IPS-18c (cell line): Measurements from ENCODE around the gene LAMB2.

ENCODE experiments used
- H3K4me3 ChIP-seq: 2 replicates; pipeline ENCODE4 v1.7.0; 2013; ENCODE audit warnings: low read depth, mild to moderate bottlenecking, low read length, moderate library complexity; ENCODE audit not compliant: insufficient read depth
- H3K9me3 ChIP-seq: one replicate; pipeline ENCODE4 v1.6.1; 2013; ENCODE audit warnings: mild to moderate bottlenecking, low read length, moderate library complexity; ENCODE audit not compliant: control insufficient read depth, insufficient read depth

The LAMB2 gene

DNA sequence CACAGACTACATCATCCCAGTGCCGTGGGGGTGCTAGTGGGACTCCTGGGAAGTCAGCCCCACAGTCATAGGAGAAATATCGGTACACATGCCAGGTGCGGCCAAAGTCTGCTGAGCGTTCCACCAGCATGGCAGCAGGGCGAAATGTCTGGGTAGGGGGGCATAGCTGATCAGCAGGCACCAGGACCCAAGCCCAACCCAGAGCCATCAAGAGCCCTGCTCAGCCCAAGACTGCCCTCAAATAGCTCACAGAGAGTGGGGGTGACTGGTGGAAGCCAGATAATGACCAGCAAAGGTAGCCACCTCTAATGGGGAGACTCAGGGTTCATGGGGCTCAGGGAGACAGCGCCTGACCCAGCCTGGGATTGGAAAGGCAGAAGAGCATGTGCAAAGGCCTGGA lies 1.3 kb downstream of the LAMB2 start:
- Histone ChIP-seq H3K4me3 (peak overlapping the region; percentile 84), H3K9me3 (no peaks in the 10 kb centered on the region)

DNA sequence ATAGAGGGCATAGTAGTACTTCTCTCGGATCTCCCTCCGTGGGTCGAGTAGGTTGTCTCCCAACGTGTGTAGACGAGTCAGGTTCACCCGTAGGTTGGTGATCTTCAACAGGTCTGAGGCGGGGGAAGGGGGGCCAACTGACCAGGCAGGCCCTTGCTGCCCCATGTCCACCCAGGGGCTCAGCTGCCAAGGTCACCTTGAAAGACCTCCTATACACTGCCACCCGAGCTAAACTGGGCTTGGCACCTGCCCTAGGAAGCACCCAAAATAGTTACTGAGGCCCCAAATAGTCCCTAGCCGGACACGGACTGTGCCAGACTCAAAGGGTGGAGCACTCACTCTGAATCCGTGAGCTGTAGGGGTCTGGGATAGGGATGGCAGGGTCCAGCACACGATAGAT lies 1.8 kb downstream of the LAMB2 start:
- no peaks in the 10 kb centered on the region for H3K9me3 ChIP-seq
- no peak overlapping the region for H3K4me3 ChIP-seq

DNA sequence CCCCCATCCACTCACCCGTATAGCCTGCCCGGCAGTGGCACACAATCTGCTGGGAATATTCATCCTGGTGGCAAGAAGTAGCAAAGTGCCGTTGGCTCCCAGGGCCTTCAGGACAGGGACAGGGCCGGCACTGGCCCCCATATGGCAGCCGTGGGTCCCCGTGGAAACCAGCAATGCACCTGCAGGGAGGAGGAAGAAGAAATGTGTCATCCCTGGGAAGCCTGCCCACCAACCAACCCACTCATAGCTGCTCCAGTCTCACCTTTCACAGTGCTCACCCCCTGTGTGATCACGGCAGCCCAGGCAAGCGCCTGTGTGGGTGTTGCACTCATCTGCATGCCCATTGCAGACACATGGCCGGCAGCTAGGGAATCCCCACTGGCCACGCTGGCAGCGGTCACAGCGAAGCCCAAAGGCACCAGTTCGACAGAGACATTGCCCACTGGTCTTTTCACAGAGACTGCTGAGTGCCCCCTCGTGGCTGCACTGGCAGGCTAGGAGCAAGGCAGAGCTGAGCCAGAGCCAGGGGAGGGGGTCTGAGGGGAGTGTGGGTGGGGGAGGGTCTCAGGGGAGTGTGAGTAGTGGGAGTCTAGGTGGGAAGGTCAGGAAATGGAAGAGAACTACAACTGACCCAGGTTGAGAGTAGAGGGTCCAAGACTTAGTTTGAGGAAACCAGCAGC lies 7.7 kb downstream of the LAMB2 start:
- no peaks in the 10 kb centered on the region for H3K9me3 ChIP-seq

DNA sequence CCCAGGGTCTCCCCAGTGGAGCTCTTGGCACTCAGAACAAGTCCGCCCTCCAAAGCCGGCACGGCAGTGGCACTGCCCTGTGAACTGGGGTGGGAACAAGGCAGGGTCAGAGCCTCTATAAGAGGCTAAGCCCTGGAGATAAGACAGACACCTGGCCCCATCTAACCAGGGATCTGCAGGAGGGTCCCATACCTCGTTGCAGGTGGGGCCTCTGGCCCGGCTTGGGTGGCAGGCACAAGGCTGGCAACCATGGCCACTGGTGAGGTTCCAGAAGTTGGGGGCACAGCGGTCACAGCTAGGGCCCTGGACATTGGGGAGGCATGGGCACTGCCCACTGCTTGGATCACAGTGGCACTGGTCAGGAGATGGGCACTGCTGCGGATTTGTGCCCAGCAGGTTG lies 8.6 kb downstream of the LAMB2 start:
- H3K9me3 ChIP-seq = no peaks in the 10 kb centered on the region
- H3K4me3 ChIP-seq = no peak overlapping the region

More for the DNA sequence above, 7.7 kb downstream of the LAMB2 start:
- H3K4me3 ChIP-seq = no peak overlapping the region

DNA sequence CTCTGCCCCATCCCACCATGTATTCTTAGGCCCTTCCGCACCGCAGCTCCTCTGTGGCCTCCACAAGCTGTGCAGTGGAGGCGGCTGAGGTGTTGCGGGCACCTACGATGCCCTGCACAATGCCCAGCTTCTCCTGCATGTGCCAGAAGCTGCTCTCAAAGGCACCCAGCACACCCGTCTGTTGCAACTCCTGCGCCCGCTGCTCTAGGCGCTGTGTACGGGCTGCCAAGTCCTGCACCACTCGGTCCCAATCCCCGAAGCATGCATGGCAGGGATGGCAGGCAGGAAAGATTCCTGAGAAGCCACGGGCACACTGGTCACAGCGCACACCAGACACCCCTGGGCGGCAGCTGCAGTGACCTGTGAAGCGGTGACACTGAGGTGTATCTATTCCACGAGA lies 9.2 kb downstream of the LAMB2 start:
- H3K4me3 ChIP-seq = no peak overlapping the region
- H3K9me3 ChIP-seq = no peaks in the 10 kb centered on the region

DNA sequence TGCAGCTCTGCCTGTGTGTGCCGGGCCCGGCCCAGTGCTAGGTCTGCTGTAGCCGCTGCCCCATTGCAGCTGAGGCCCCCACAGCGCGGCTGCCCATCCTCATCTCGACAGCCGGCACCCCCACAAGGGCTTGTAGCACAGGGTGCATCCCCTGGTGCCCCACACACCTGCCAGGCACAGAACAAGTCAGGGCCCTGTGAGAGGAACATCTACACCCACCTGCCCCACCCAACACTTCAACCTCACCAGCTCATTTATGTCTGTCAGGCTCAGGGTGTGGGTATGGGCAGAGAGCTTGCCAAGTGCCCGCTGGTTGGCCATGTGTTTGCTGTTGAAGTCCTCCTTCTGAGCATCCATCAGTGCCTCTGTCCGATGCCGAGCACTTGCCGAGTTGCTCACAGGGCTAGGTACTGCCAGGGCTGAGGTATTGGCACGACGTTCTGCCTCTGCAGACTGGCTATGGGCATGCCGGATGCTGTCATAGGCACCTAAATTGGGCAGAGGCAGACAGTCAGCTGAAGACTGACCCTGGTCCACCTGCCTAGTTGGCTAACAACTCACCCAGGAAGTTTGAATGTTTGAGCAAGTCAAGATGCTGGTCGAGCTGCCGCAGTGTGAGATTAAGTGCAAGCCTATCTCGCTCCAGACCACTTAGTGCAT lies 9.8 kb downstream of the LAMB2 start:
- Histone ChIP-seq H3K9me3 (no peaks in the 10 kb centered on the region), H3K4me3 (no peak overlapping the region)

DNA sequence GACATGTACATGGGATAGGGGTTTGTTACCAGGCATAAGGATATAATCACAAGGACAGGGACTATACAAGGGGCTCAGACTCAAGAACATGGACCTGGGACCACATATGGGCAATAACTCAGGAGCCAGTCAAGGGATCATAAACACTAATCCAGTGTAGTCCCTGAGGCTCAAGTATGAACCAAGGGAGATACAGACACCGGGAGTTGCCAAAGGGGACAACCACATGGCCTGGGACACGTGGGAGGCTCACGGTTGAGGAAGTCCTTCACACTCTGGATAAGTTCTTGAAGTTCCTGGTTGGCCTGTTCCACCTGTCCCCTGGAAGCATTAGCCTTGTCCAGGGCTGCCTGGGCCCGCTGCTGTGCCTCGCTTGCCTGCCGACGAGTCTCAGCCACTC lies 10.4 kb downstream of the LAMB2 start:
- H3K4me3 ChIP-seq = no peak overlapping the region
- no peaks in the 10 kb centered on the region for H3K9me3 ChIP-seq

DNA sequence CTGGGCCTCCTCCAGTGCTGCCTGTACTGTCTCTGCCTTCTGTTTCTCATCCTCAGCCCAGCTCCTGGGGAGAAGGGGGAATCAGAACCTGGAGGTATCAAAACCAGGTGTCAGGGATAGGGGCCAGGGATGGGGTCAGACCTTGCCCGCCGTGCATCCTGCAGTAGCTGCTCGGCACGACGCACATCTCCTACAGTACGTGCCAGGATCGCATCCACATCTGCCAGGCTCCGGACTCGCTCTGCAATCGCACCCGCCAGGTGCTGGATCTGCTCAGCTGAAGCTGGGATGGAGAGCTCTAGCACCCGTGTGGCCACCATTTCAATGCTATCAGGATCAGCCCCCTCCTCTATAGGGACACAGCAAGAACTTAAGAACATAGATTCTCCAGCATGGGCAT lies 10.8 kb downstream of the LAMB2 start:
- H3K4me3 ChIP-seq = no peak overlapping the region
- no peaks in the 10 kb centered on the region for H3K9me3 ChIP-seq

DNA sequence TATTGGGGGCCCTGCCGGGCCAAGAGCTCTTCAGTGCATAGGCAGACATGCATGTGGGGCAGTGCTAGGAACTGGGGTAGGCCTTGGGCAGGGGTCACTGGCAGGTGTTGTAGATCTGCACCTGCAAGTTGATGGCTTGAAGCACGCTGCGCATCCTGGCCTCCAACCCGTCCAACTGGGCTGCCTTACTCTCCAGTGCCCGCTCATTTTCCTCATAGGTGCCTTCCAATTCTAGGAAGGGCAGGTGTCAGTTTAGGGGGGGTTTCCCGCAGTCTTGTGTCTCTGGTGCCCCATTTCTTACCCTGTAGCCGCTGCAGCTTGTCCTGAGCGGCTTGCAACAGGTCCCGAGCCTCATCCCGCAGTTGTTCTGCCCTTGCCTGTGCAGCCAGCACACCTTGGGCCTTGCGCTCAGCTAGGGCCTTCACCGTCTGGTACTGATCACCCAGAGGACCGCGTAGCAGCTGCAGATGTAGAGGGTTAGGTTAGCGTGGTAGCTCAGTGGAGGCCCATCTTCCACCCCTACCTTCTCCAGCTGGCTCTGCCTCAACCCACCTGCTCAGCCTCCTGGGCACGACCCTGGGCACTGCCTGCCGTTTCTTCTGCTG lies 11.6 kb downstream of the LAMB2 start:
- Histone ChIP-seq H3K4me3 (peak overlapping the region; percentile 99), H3K9me3 (no peaks in the 10 kb centered on the region)

DNA sequence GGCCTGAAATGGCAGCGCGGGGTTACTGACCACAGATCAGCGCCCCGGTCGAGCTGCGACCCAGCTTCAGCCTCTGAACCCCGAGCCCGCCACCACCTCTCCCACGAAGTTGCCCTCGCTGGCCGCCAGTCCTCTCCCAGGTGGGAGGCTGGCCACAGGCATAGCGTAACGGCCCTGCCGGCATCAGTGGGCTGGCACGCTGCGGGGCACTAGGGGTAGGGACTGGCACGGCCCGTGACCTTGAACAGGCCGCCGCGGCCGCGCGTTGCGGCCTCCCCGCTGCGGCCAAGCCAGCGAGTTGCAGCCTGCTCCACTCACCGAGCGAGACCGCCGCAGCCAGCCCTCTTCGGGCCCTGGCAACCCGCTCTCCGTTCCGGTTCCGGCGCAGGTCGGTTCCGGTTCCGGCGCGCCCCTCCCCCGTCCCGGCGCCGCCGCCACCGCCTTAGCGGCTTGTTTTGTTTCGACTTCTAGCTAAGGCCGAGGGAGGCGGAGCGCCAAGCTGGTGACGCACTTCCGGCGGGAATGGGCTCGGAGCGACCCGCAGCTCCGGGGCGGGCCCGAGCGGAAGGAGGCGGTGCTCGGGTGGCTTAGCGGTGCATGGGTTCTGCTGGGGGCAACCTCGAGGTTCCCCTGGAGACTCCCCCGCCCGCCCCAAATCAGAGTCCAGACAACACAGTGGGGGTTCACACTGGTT lies 12.3 kb downstream of the LAMB2 start, which contains the start of gene USP19:
Gene USP19, minus strand, starts transcription at position 386 of the 694 bp plus-strand sequence. CDS start 1,678 bp downstream, outside the sequence.
- Histone ChIP-seq H3K4me3 (peak within 1 kb of the TSS; percentile 99), H3K9me3 (no peaks in the 10 kb centered on the region)

DNA sequence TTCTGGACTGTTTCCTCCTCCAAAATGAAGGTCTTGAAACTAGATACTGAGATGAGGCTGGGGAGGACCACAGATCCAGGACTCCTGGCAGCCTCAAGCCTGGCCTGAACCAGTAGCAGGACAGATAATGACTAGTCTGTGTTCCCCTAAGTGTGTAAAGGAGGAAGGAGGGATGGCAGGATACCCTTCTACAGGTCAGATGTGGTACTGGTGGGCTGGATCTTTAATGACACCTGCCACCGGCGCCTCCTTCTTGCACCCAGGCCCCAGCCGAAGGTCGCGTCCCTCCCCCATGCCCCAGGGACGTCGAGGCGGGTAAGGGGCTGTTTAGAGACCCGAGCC lies 12.8 kb downstream of the LAMB2 start:
- Histone ChIP-seq H3K9me3 (no peaks in the 10 kb centered on the region), H3K4me3 (peak overlapping the region; percentile 99)

DNA sequence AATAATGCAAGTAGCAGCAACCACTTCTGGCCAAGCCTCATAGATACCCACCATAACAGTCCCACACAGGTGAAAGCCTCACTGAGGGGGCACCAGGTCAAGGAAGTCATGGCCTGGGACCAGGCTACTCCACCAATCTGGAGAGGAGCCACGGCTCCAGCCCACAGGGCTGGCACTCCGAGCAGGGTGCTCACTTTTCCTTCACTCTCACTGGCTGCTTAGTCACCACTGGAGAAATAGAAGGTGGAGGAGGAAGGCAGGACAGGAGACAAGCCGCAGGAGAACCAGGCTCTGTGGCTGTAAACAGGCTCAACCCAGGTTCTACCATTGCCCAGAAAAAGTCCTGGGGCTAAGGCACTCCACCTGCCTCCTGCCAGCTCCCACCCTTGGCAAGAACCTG lies 13.4 kb downstream of the LAMB2 start:
- H3K4me3 ChIP-seq = peak overlapping the region; percentile 99
- H3K9me3 ChIP-seq = no peaks in the 10 kb centered on the region

DNA sequence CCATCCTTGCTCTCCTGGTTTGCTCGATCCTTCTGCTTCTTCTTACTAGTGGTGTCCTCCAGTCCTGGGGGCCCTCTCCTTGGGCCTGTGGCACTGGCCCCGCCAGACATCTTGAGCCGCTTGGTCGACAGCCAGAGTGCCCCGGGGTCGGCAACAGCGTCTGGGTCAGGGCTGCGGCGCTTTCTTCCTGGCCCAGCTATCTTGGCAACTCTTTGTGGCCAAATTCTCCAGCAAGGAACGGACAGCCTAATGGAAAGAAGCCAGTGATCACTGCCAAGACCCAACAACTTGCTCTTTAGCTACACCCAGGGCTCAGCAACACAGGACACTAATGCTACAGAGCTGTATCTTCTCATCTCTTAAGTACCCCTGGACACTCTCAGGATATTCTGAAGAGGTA lies 13.8 kb downstream of the LAMB2 start:
- Histone ChIP-seq H3K9me3 (no peaks in the 10 kb centered on the region), H3K4me3 (no peak overlapping the region)

DNA sequence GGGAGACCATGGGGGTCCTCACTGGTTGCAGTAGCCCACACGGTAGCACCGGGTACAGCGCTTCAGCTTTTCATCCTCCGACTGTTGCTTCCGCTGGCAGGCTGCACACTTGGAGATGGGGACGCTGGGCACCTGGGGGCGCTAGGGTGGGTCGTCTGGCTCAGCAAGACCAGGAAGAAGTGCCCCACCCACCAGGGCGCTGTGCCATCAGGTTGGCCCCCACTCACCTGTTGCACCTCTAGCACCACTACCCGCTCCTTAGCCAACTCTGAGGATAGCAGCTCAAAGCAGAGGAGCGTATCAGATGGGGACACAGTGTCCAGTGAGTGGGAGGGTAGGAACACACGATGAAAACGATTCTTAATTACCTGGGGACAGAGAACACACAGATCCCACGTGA lies 20.6 kb downstream of the LAMB2 start:
- H3K4me3 ChIP-seq = no peak overlapping the region
- no peaks in the 10 kb centered on the region for H3K9me3 ChIP-seq

DNA sequence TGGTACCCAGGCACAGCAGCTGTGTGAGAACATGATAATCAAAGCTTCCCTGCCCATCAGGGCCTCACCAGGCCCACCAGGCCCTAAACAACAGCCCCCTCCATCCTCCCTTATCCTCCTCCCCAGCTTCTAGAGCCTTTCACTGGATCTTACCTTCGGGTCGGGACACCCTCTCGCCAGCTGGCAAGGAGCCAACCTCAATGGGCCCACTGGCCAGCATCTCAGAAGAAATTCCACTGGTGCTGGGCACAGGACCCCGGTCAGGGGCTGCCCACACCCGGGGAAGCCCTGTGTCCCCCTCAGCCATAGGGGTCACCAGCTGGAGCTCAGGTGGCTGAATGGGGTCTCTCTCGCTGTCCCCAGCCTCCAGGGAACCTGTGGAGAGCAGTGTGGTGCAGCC lies 21.5 kb downstream of the LAMB2 start:
- H3K9me3 ChIP-seq = no peaks in the 10 kb centered on the region
- no peak overlapping the region for H3K4me3 ChIP-seq

DNA sequence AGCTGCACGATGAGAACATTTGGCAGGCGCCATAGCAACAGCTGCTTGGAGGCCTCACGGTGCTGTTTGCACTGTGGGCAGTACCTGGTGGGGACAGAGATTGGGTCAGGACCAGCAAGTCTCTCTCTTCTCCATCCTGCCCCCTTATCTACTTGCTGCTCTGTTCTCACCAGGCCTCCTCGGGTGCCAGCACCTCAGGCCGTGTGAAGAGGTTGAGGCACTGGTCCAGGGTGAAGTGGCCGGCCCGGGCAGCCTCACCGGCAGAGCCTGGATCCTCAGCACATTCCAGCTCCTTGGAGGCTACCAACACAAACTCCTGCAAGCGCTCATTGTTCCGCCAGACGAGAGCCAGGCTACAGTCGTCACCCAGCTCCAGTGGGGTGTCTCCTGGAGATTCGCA lies 22.1 kb downstream of the LAMB2 start:
- Histone ChIP-seq H3K4me3 (no peak overlapping the region), H3K9me3 (no peaks in the 10 kb centered on the region)

DNA sequence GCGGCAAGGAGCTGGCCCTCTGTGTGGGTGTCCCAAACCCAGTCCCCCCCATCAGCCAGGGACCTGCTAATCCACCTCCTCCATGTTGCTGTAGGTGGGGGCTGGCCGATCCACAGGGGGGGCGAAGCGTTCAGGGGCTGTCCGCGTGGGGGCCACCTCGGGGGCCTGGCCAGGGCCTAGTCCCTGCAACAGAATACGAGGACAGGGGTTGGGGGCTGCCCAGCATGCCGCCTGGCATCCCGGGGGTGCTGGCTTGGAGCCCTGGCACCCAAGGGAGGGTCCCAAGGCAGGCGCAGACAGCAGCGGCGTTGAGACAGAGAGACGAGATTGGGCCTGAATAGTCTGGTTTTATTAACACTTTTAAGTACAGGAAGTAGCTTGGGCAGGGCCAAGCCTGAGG lies 24.5 kb downstream of the LAMB2 start:
- no peak overlapping the region for H3K4me3 ChIP-seq
- H3K9me3 ChIP-seq = no peaks in the 10 kb centered on the region
